Fibroblast of lung (primary cell): ENCODE results near the gene DCUN1D2.
"Not testable (repeated sequence)": the region's sequence is repeated elsewhere in the genome, so short reads cannot be mapped to it uniquely, and the experiment has no call there.

ENCODE experiments used
- EZH2 ChIP-seq: IDR thresholded peaks from 2 replicates; pipeline ENCODE4 v1.5.1; 2012; ENCODE audit warnings: low read length, control low read depth, mild to moderate bottlenecking; ENCODE audit errors: missing control alignments
- TF ChIP-seq, protein P1 (sequence below), 2 donors: IDR thresholded peaks in 1 of 2; conservative IDR thresholded peaks in 1 of 2; 1 replicate in 1 of 2; 2 replicates in 1 of 2; pipeline ENCODE4 v1.5.1; 2011 to 2012; ENCODE audit warnings: low read length in 2 of 2, control low read depth in 1 of 2, inconsistent platforms in 1 of 2, low read depth in 1 of 2, mild to moderate bottlenecking in 1 of 2

DNA sequence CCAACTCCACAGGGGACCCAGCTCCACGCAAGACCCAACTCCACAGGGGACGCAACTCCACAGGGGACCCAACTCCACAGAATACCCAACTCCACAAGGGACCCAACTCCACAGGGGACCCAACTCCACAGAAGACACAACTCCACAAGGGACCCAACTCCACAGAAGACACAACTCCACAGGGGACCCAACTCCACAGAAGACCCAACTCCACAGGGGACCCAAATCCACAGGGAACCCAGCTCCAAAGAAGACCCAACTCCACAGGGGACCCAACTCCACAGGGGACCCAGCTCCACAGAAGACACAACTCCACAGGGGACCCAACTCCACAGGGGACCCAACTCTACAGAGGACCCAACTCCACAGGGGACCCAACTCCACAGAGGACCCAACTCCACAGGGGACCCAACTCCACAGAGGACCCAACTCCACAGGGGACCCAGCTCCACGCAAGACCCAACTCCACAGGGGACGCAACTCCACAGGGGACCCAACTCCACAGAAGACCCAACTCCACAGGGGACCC, 19.8 kb downstream of the DCUN1D2 start:
- TF ChIP-seq, protein P1, sequence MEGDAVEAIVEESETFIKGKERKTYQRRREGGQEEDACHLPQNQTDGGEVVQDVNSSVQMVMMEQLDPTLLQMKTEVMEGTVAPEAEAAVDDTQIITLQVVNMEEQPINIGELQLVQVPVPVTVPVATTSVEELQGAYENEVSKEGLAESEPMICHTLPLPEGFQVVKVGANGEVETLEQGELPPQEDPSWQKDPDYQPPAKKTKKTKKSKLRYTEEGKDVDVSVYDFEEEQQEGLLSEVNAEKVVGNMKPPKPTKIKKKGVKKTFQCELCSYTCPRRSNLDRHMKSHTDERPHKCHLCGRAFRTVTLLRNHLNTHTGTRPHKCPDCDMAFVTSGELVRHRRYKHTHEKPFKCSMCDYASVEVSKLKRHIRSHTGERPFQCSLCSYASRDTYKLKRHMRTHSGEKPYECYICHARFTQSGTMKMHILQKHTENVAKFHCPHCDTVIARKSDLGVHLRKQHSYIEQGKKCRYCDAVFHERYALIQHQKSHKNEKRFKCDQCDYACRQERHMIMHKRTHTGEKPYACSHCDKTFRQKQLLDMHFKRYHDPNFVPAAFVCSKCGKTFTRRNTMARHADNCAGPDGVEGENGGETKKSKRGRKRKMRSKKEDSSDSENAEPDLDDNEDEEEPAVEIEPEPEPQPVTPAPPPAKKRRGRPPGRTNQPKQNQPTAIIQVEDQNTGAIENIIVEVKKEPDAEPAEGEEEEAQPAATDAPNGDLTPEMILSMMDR (conservative IDR thresholded peaks at IDR 0.05 in 1 of 2, IDR thresholded peaks at IDR 0.05 in 1 of 2; ENCODE audit: low read depth in 1 of 2, low read length in 2 of 2): not testable (repeated sequence)
- TF ChIP-seq EZH2: not testable (repeated sequence)
